Pulmonary artery endothelial cell (primary cell): ENCODE results near the gene TBR1. TPM values are rescaled to one million over a fixed set of nuclear protein-coding genes. Genes with fewer than 3 reads are reported as not detected.

Source experiments
- DNase-seq: peaks from one replicate; pipeline ENCODE4 v3.0.0-alpha.2; 2011; ENCODE audit warnings: low read depth, low spot score
- total RNA-seq: library from RNA; depleted of rRNA; stranded (reverse); fragments of >200 nt; gene quantifications from 2 replicates; pipeline ENCODE4 v1.2.3, GENCODE V29; 2014

Gene TBR1
- total RNA-seq, 1 donor from 2014 or later, result 0.07 TPM

GRCh38 chr2:161427664-161428587, 11.8 kb downstream of the TBR1 start:
- DNase-seq, result no peak

DNA sequence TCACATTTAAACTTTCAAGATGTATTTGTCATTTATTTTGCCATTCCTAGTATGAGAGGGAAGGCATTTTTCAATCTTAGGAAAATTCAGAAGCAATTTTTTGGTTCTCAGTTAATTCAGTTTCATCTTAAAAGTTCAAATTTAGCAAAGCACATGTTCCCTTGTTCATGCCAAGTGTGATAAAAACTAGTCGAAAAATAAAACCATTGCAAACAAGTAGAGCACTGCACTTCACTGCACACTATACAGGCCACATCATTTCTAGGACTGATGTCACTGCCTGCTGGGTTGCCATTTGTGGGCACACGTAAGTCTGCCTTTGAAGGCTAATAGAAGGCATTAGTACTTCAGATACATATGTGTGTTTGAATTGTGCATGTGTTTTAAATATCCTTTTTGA, 14.3 kb downstream of the TBR1 start:
- no peak for DNase-seq

GRCh38 chr2:161432107-161432506, 16.0 kb downstream of the TBR1 start:
- no peak for DNase-seq

DNA sequence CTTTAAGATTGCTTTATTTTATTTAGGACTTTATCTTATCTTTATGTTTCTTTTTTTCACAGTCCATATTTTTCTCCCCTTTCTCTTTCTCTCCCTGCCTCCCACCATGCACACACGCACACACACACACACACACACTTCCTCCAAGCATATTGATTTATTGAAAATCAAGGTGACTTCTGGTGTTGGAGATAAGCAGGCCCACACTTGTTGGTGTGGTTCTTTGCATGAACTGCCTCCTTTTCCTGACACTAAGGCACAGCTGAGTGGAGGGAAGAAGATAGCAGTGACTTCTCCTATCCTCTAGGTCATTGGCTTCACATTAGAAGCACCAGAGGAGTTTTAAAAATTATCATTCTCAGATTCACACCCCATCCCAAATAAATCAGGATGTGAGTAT, 18.0 kb downstream of the TBR1 start:
- no peak for DNase-seq

DNA sequence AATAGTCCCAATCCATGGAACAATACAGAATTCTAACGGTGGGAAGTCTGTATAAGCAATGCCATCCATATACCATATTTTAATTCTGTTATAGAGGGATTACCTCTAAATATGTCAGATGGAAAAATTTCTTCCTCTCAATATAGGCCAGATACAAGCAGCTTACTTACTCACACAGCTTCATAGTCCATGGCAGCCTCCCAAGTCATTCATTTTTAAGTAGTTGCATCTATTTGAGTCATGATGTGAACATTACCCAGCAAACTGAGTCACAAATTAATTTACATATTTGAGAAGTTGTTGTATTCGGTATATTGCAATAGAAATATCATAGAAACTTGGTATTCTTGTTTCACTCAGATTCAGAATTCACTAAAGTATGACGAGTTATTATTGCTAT, 20.3 kb downstream of the TBR1 start:
- no peak for DNase-seq

GRCh38 chr2:161438598-161438997, 22.5 kb downstream of the TBR1 start:
- no peak for DNase-seq

DNA sequence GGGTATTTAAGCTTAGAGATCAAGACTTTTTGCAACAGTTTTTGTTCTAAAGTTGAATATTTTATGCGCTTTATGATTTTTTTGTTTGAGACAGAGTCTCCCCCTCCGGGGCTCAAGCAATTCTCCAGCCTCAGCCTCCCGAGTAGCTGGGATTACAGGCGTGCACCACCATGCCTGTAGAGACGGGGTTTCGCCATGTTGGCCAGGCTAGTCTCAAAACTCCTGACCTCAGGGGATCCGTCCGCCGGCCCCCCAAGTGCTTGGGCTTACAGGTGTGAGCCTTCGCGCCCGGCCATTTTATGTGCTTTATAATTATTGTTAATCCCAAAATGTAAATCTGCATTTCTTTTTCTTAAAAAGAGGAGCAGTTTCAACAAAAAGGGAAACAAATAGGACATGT, 29.0 kb downstream of the TBR1 start:
- DNase-seq, result no peak

GRCh38 chr2:161448431-161448830, 32.3 kb downstream of the TBR1 start:
- DNase-seq, result no peak

- DNase-seq, result no peak
These were observed 55.5 kb downstream of the TBR1 start for GRCh38 chr2:161471631-161472030.

DNA sequence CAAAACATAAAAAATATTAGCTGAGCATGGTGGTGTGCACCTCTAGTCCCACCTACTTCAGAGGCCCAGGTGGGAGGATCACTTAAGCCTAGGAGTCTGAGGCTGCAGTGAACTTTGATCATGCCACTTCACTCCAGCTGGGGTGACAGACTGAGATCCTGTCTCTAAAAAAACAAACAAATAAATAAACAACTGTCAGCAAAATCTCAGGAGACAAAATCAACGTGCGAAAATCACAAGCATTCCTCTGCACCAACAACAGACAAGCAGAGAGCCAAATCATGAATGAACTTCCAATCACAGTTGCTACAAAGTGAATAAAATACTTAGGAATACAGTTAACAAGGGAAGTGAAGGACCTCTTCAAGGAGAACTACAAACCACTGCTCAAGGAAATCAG, 58.8 kb downstream of the TBR1 start:
- DNase-seq, result no peak

Other genes with a start within 250 kb of the TBR1 start
- 115 and 144 TPM in 2 replicates for gene PSMD14, start 107.9 kb upstream of the TBR1 start, total RNA-seq
- gene SLC4A10, start 208.1 kb downstream of the TBR1 start, total RNA-seq, result under 0.01 TPM in 1 of 2 replicates, not detected in the other